ENCODE measurements around the gene SLC34A3. TPM values are rescaled to one million over a fixed set of nuclear protein-coding genes. Genes with fewer than 3 reads are reported as not detected.

SLC34A3 gene
- total RNA-seq, 1 experiment from 2014 or later: 2.5 TPM

- Histone ChIP-seq H3K79me2 (ENCODE audit: low read depth) (peaks cover 26% of the 10 kb centered on the region), H2AFZ (no peak overlapping the region), H4K20me1 (ENCODE audit: insufficient read depth) (peaks cover 29% of the 10 kb centered on the region), H3K4me1 (replicated peaks; ENCODE audit: insufficient read depth) (peaks cover 15% of the 10 kb centered on the region), H3K4me2 (no peak overlapping the region), H3K27me3 (ENCODE audit: insufficient read depth, low read depth) (no peaks in the 10 kb centered on the region), H3K4me3 (no peak overlapping the region), H3K9me3 (ENCODE audit: insufficient read depth, low read depth) (no peaks in the 10 kb centered on the region), H3F3A (ENCODE audit: insufficient read depth, low read depth) (peaks cover 35% of the 10 kb centered on the region), H3K27ac (no peak overlapping the region), H3K36me3 (ENCODE audit: low read depth) (peaks cover 21% of the 10 kb centered on the region; the same call in 1 of the 2 replicates), H3K9me2 (ENCODE audit: insufficient read depth) (no peaks in the 10 kb centered on the region)
- no peak for TF ChIP-seq CTCF (conservative IDR thresholded peaks at IDR 0.05)
- no peak for TF ChIP-seq EZH2 (IDR thresholded peaks at IDR 0.05; ENCODE audit: low read depth)
- BruUV-seq (replicated peaks): no TSS peak
- ChIA-PET CTCF (no interaction called here), POLR2A (ENCODE audit: unreplicated experiment) (interaction anchor here (0.6 to 0.7 kb wide), 2 partner anchors 229 to 301 kb away, joined by 5 to 9 read pairs; partner anchors contain the start of gene FBXW5)
- intact Hi-C loops (cut with micrococcal nuclease; ENCODE audit: unreplicated experiment): no loop called here
- no peak for DNase-seq
These were observed 15.0 kb downstream of the SLC34A3 start for GRCh38 chr9:137245450-137246421.

- Histone ChIP-seq H3K36me3 (ENCODE audit: low read depth) (peaks cover 13% of the 10 kb centered on the region; the same call in 1 of the 2 replicates), H3K4me2 (no peak overlapping the region), H3K79me2 (ENCODE audit: low read depth) (peaks cover 18% of the 10 kb centered on the region), H2AFZ (no peak overlapping the region), H3K4me3 (no peak overlapping the region), H3F3A (ENCODE audit: insufficient read depth, low read depth) (peaks cover 27% of the 10 kb centered on the region), H3K27ac (no peak overlapping the region), H3K4me1 (replicated peaks; ENCODE audit: insufficient read depth) (peaks cover 13% of the 10 kb centered on the region), H3K9me2 (ENCODE audit: insufficient read depth) (no peaks in the 10 kb centered on the region), H3K27me3 (ENCODE audit: insufficient read depth, low read depth) (no peaks in the 10 kb centered on the region), H4K20me1 (ENCODE audit: insufficient read depth) (peaks cover 21% of the 10 kb centered on the region), H3K9me3 (ENCODE audit: insufficient read depth, low read depth) (no peaks in the 10 kb centered on the region)
- no peak for DNase-seq
- ChIA-PET CTCF (interaction anchor here (0.7 kb wide), 1 partner anchor 11 kb away, joined by 4 read pairs; no protein-coding TSS in a partner anchor), POLR2A (ENCODE audit: unreplicated experiment) (interaction anchor here (0.6 to 1.0 kb wide), 2 partner anchors 30 to 47 kb away, joined by 3 read pairs; partner anchors contain the start of gene TOR4A)
- intact Hi-C loops (cut with micrococcal nuclease; ENCODE audit: unreplicated experiment): no loop called here
- BruUV-seq (replicated peaks): no TSS peak
- TF ChIP-seq EZH2 (IDR thresholded peaks at IDR 0.05; ENCODE audit: low read depth) (no peak), CTCF (conservative IDR thresholded peaks at IDR 0.05) (no peak)
These were observed 16.6 kb downstream of the SLC34A3 start for GRCh38 chr9:137247135-137247915.

GRCh38 chr9:137247916-137248175, 17.1 kb downstream of the SLC34A3 start:
- TF ChIP-seq CTCF (conservative IDR thresholded peaks at IDR 0.05): no peak
- TF ChIP-seq EZH2 (IDR thresholded peaks at IDR 0.05; ENCODE audit: low read depth): no peak
- peaks cover 13% of the 10 kb centered on the region for H3K79me2 ChIP-seq (ENCODE audit: low read depth)
- no peak overlapping the region for H3K4me2 ChIP-seq
- no TSS peak for BruUV-seq (replicated peaks)
- no peaks in the 10 kb centered on the region for H3K9me2 ChIP-seq (ENCODE audit: insufficient read depth)
- DNase-seq: no peak
- no peaks in the 10 kb centered on the region for H3K9me3 ChIP-seq (ENCODE audit: insufficient read depth, low read depth)
- ChIA-PET POLR2A (ENCODE audit: unreplicated experiment) (interaction anchor here (1.0 kb wide), 1 partner anchor 30 kb away, joined by 3 read pairs; the partner anchor contains the start of gene TOR4A), CTCF (no interaction called here)
- H3K4me1 ChIP-seq (replicated peaks; ENCODE audit: insufficient read depth): peaks cover 8% of the 10 kb centered on the region
- H3K27ac ChIP-seq: no peak overlapping the region
- H3F3A ChIP-seq (ENCODE audit: insufficient read depth, low read depth): peaks cover 22% of the 10 kb centered on the region
- no peak overlapping the region for H3K4me3 ChIP-seq
- peaks cover 8% of the 10 kb centered on the region; the same call in 1 of the 2 replicates for H3K36me3 ChIP-seq (ENCODE audit: low read depth)
- H3K27me3 ChIP-seq (ENCODE audit: insufficient read depth, low read depth): no peaks in the 10 kb centered on the region
- peaks cover 16% of the 10 kb centered on the region for H4K20me1 ChIP-seq (ENCODE audit: insufficient read depth)
- H2AFZ ChIP-seq: no peak overlapping the region
- intact Hi-C loops (cut with micrococcal nuclease; ENCODE audit: unreplicated experiment): no loop called here

Data from PC-9 (cell line).